Vagina (tissue), 2 donors: ENCODE results near the gene ATP5MG.

Source experiments
- CTCF ChIP-seq, 3 experiments: fragments of 450-650 bp in 2 of 3; fragments of 200-600 bp in 1 of 3; sonication (generic) in 1 of 3; IDR thresholded peaks; one replicate each; pipeline ENCODE4 v1.5.1; 2017 to 2019; ENCODE audit warnings: antibody characterized with exemption in 3 of 3, mild to moderate bottlenecking in 2 of 3, moderate library complexity in 2 of 3
- POLR2A ChIP-seq, 2 donors: fragments of 450-650 bp; IDR thresholded peaks; one replicate each; pipeline ENCODE4 v1.6.1; 2017; ENCODE audit warnings: antibody characterized with exemption in 2 of 2, mild to moderate bottlenecking in 2 of 2, moderate library complexity in 2 of 2

GRCh38 chr11:118411530-118411929, 10.1 kb downstream of the ATP5MG start:
- no peak for TF ChIP-seq CTCF (IDR thresholded peaks at IDR 0.05)
- no peak for TF ChIP-seq POLR2A (IDR thresholded peaks at IDR 0.05)
